HG03439 (cell line): ENCODE measurements around the gene SOWAHA.
"Not testable (repeated sequence)": the region's sequence is repeated elsewhere in the genome, so short reads cannot be mapped to it uniquely, and the experiment has no call there.

Experiments
- ATAC-seq: cut with Tn5 transposase; IDR thresholded peaks from one replicate; pipeline ENCODE4 v1.9.1; 2021; ENCODE audit warnings: mild to moderate bottlenecking, moderate library complexity; ENCODE audit not compliant: unreplicated experiment

The SOWAHA gene

DNA sequence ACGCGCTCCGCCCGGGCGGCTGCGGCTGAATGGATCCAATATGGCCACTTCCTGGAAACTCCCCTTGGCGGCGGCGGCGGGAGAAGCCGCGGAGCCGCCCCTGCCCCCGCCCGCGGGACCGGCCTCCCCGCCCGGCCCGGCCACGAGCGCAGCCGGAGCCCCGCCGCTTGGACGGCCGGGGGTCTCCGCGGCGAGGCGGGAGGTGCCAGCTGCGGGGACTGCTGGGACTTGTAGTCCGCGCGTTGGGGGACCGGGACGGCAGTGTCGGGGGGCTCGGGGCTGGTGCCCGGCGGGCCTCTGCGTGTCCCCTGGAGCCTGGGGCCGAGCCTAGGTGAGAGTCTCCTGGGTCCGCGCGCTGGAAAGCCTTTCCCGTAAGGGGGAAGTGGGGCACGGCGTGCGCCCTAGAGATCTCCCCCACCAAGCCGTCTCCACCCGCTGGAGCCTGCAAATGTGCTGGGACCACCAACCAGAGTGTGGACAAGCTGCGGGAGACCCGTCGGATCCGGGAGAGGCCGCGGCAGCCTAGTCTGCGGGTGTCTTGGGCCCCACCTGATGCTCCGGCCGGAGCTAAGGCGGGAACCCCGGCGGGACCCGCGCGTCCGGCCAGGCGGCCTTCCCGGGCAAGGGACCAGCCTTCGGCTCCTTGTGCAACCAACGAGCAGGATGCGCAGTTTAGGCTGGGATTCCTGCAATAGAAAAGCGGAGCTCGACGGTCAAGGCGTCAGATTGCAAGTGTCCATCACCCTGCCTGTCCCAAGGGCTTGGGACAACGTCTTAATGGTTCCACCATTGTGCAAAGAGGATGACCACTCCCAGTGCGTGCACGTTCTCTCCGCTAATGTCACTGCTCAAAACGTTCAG is 35.7 kb upstream of the SOWAHA start, which contains the start of gene SEPTIN8:
Gene SEPTIN8, minus strand, starts transcription at position 31 of the 861 bp plus-strand sequence. CDS start 102 bp downstream, outside the sequence.
- ATAC-seq, result peak; percentile 56

DNA sequence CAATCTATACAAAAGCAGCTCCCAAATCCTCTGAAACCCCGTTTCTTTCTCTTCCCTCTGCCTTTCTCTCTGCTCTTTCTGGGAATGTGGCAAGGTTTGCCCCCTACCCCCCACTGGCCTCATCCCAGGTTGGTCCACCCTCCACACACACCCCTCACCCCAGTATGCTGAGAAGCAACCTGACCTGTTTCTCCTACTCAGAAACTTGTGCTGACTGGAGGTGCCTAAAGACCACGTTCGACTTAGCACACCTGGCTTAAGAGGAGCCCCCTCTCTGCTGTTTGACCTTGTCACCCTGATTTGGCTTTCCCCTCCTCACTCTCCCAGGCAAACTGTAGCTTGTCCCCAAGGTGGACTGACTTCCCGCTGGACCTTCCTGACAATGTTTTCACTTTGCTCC is 35.0 kb upstream of the SOWAHA start:
- ATAC-seq, result no peak

DNA sequence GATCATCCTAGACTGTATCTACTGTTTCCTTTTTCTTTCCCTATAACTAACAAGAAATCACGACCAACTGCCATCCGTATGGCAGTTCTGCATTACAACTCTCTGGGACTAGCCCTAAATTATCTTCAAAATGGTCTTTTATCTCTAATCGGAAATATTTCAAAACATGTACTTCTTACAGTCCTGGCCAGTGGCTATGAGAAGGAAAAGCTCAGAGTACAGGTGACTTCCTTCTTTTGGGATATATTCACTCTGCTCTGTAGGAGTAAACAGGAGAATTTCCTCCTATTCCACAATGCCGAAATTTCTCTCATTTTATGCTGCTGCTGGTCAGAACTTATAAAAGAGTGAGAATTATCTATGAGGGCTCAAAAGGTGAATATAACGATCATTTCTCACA is 34.2 kb upstream of the SOWAHA start:
- no peak for ATAC-seq

DNA sequence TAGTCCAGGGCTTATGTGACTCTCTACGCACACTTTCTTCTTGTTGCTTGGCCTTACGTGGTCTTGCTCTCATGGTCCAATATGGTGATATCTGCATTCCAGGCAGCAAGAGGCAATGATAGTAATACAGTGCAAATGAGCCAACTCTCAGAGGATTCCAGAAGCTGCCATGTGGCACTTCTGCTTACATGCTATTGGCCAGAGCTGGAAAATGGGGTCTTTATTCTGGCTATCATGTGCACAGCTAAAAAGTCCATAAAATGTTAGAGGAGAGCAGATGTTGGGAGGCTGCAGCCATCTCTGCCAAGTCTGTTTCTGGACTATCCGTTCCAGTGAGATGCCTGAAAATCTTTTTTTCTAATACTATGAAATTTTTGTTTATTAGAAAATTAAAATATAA is 33.1 kb upstream of the SOWAHA start:
- ATAC-seq, result no peak

DNA sequence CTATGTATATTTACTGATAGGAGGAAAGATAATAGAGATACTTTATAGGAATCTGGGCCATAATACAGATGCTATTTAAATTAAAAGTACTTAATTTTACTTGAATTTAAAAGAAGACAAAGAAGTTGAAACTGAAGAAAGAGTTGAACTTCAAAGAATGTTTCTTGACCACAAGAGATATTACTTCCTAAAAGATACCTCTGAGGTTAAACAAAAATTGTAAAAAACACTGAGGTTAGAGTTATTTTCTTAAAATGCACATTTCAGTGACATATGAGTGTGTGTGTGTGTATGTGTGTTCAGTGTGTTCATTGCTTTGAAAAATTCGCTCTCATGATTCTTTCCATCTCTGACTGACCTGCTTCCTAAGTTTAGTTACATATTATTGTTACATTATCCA is 32.5 kb upstream of the SOWAHA start:
- no peak for ATAC-seq

DNA sequence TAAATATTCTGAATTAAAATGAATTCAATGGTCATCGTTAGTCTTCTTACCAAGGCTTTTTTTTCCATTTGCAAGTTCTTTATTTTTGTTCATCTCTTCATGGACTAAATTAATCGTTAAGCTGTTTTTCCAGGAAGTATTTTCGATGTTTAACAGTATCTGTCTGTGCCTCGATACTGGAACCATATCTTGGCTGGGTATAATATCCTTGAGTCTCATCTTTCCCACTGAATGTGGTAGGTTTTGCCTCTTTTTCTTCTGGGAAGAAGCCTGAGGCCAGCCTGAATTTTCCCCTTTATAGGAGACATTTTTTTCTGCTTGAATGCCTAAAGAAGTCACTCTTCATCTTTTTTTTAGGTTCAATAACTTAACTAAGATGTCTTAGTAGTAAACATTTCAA is 32.1 kb upstream of the SOWAHA start:
- ATAC-seq, result no peak

DNA sequence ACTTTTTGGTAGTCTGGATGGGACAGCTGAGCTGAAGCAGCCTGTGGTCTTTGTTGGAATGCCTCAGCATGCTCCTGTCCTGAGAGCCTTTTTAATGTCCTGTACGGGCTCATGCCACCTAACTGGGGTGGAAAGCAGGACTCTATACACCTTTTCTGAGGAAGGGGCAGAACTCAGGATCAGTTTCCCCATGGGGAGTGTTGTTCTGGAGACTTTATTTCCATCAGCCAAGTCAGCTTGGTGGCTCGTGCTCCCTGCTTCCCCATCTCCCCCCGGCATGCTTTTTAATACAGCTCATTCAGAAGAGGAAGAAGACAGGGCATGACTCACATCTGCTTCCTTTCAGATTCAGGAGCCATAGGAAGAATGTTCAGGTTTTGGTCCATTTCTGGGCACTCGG is 31.0 kb upstream of the SOWAHA start:
- ATAC-seq, result no peak

DNA sequence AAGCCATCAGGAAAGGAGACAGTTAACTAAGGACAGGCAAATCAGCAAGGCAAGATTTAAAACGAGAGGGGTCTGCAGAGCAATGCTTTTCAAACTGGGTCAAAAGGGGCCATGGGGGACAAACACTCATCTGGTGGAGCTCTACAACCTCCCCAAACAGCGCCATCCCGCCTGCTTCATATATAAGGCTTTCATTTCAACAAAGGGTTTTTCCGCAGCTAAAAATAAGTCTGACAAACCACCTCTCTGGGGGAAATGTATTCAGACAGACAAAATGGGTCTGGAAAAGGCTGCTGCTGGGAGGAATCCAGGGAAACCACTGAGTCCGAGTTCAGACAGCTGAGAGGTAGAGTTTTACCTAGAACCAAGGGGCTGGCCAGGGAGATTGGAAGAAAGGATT is 27.7 kb upstream of the SOWAHA start:
- no peak for ATAC-seq

DNA sequence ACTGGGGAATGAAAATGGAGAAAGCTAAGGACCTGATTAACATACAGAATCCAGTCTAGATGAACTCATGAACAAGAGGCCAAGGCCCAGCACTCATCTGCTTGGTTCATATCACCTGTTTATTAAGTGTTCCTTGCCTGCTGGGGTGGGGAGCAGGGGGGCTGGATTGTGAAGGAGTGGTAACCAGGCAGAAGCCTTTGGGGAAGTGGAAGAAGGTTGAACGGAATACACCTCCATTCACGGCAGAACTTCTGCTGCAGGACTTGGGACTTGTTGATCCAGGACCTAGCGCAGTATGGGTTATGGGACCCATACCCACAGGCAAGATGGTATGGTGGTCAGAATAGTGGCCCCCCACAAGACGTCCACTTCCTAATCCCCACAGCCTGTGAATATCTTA is 27.2 kb upstream of the SOWAHA start:
- no peak for ATAC-seq

DNA sequence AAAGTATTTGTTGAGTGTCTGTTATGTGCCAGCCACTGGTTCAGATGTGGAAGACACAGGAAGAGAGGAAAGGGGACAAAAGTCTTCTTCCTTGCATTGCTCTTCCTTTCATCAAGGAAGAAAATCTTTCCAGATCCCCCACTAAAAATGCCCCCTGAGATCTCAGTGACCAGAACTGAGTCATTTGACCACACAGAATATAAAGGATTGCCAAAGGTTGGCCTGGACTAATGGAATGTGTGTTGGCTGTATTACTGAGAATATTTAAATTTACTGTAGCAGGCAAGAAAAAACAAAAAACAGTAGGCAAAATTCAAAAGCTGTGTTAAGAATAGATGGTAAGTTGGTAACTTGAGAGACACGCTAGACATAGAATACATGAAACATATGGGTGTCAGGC is 26.0 kb upstream of the SOWAHA start:
- no peak for ATAC-seq

DNA sequence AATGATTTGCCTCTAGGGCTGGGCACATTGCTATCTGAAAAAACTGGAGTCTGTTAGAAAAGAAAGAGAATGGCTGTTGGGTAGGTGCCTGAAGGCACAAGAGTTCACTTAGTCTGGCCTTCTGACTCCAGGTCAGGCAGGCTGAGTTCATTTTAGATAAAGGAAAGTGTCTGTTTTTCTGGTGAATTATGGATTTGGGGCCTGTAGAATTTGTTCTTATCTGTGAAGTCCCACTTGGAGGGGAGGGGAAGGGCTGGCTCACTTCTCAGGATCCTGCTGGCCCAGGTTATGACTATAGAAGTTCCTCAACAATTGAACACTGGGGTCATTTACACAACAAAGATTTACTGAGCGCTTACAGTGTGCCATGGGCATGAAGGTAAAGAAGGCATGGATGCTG is 24.6 kb upstream of the SOWAHA start:
- no peak for ATAC-seq

DNA sequence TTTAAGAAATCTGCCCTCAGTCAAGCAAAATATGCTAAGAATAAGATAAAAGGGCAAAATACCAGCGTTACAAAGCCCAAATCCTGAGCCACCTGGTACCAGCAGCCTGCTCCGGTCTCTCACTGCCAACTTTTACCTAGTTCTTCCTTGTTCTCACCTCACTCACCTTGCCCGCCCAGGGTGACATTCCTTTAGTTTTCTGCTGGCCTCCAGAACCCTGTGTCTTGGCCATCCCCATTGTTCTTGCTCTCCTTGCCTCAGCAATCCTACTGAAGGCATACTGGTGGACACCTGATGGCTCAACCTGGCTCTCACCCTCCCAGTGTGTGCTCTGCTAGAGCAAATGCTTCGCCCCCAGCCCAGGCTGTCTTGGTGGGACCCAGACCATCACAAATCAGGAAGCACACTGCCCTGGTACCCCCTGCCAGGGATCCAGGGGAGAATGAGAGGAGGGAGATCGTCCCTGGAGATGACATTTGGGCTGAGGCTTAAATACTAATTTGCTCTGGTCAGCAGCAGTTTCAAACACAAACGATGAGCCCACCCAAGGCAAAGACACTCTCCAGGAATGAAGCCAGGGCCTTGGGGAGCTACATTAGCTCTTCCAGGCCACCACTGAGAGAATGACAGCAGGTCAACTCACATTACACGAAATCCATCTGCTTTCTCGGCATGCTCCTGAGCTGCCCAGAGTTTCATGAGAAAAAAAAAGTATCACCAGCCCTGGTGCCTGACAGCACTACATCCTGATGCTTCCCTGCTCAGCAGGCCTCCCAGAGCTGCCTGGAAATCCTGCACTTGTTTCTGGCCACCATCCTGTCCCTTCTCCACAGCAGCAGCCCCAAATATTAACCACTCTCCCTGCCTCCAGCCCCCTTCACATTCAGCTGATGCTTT is 23.9 kb upstream of the SOWAHA start:
- no peak for ATAC-seq

DNA sequence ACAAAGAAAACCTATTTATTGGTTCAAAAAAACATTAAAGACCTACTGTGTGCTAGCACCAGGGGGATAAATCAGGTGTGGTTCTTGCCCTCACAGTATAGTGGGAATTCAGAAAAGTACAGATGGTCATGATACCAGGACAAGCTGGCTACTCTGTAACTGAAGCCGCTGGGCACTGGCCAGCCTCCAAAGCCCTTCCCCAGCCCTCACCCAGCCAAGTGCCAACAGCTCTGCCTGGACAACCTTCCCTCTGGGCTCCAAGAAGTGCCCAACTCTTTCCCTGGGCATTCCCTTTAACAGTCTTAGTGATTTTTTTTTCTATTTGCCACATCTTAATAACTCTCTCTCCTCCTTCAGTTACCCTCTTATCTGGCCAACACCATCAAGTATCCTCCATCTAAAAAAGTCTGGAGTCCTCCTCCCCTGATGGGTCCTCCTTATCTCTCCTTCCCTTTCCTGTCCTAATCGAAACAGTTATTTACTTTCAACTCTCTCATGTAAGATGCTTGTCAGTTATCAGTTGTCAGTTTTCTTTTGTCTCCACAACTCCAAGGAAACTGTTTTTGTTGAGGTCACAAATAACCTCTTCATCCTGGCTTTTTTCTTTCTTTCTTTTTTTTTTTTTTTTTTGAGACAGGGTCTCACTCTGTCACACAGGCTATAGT is 22.8 kb upstream of the SOWAHA start:
- no peak for ATAC-seq

DNA sequence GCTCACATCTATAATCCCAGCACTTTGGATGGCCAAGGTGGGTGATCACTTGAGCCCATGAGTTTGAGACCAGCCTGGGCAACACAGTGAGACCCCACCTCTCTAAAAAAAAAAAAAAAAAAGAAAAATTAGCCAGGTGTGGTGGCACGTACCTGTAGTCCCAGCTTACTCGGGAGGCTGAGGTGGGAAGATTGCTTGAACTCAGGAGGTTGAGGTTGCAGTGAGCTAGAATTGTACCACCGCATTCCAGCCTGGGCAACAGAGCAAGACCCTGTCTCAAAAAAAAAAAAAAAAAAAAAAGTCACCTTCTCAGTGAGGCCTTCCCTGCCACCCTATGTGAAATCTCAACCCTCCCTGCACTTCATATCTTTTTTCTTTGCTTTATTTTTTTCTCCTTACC is 22.1 kb upstream of the SOWAHA start:
- no peak for ATAC-seq

DNA sequence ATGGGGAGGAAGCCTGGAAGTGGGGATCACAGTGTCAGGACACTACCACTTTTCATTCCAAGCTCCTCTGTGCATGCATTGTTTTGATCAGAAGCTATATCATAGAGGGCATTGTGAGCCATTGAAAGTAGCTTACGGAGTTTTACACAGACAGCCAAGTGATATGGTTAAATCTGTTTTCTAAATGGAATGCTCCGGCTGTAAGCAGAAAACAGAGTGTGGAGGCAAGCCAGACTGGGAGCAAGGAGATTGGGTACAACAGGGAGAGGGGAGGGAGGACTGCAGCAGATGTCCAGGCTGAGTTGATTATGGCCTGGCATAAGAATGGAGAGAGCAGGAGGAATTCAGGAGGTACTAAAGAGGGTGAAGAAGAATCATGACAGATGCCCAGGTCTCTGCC is 15.5 kb upstream of the SOWAHA start:
- ATAC-seq, result no peak

DNA sequence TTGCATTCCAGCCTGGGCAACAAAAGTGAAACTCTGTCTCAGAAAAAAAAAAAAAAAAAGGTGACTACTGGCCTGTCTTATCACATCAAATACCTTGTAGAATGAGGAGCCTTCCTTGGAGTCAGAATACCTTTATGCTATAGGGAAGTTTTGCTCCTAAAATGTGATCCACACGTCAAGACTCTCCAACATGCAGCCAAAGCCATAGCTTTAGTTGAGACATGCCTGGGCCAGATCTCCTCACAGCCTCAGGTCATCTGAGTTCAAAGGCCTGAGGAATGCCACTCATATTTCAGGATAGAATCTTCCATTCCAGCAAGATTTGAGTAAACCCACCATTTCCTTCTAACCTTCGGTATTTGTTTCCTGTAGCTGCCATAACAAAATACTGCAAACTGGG is 13.7 kb upstream of the SOWAHA start:
- no peak for ATAC-seq

DNA sequence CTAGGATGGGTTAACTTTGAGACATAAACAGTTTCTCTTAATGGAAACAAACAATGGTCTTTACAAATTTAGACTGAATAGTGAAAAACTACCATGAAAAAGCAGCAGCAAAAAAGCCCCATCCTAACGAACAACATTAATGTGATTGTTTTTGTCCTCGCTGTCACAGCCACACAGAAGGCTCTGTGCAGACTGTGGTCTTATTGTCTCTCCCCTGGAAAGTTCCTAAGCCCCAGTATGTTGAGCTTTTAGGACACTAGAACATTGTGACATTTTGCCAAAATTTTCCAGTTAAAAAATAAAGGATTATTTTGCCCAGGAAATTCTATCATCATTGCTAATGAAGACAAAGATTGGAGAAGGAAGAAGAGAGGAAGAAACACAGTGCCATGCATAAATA is 12.6 kb upstream of the SOWAHA start:
- ATAC-seq, result no peak

DNA sequence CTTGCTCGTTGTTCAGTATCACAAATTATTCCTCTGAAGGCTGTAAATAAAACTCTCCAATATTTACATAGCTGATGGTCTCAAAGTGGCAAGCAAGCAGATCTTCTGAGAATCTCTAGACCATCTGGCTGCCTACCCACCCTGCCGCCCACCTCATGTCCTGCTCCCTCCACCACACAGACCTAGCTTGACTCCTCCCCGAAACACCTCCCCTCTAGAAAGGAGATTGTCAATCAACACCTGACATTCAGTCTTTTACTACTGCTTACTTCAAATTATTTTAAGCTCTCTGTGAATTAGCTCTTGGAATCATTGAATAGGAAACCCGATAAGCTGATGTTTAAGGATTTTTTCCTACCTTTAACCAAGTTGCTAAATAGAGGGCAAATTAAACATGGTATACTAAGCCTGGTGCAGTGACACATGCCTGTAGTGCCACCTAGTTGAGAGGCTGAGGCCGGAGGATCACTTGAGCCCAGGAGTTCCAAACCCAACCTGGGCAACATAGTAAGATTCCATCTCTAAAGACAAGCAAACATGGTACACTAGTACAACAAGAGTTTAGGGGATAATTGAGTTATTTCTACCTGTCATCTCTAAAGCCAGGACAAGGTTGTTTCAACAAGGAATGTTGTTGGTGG is 10.9 kb upstream of the SOWAHA start:
- ATAC-seq, result no peak

DNA sequence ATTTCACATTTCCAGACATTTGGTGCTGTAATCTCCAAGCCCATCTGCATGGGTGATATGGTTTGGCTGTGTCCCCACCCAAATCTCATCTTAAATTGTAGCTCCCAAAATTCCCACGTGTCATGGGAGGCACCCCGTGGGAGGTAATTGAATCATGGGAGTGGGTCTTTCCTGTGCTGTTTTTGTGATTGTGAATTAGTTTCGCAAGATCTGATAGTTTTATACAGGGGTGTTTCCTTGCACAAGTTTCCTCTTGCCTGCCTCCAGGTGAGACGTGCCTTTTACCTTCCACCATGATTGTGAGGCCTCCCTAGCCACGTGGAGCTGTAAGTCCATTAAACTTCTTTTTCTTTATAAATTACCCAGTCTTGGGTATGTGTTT is 10.4 kb upstream of the SOWAHA start:
- not testable (repeated sequence) for ATAC-seq

DNA sequence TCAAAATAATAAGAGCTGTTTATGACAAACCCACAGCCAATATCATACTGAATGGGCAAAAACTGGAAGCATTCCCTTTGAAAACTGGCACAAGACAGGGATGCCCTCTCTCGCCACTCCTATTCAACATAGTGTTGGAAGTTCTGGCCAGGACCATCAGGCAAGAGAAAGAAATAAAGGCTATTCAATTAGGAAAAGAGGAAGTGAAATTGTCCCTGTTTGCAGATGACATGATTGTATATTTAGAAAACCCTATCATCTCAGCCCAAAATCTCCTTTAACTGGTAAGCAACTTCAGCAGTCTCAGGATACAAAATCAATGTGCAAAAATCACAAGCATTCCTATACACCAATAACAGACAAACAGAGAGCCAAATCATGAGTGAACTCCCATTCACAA is 8.9 kb upstream of the SOWAHA start:
- ATAC-seq, result not testable (repeated sequence)

DNA sequence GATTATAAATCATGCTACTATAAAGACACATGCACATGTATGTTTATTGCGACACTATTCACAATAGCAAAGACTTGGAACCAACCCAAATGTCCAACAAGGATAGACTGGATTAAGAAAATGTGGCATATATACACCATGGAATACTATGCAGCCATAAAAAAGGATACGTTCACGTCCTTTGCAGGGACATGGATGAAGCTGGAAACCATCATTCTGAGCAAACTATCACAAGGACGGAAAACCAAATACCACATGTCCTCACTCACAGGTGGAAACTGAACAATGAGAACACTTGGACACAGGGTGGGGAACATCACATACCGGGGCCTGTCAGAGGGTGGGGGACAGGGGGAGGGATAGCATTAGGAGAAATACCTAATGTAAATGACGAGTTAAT is 7.2 kb upstream of the SOWAHA start:
- ATAC-seq, result not testable (repeated sequence)
